Loucy (cell line): ENCODE data around the gene SEC16A.

Source experiments
- H2AFZ ChIP-seq: fragments of 200-600 bp; sonication (generic); 2 replicates; pipeline ENCODE4 v1.6.0; 2016; ENCODE audit warnings: antibody characterized with exemption, mild to moderate bottlenecking, low read length, moderate library complexity
- H3F3A ChIP-seq: fragments of 200-600 bp; 2 replicates; pipeline ENCODE4 v1.6.0; 2016; ENCODE audit warnings: antibody characterized with exemption, low read depth, mild to moderate bottlenecking
- H3K27me3 ChIP-seq: fragments of 200-600 bp; sonication (generic); 2 replicates; pipeline ENCODE4 v1.6.1; 2014; ENCODE audit warnings: low read length, mild to moderate bottlenecking; ENCODE audit not compliant: insufficient read depth, poor library complexity, severe bottlenecking
- H3K36me3 ChIP-seq: fragments of 200-600 bp; sonication (generic); 2 replicates; pipeline ENCODE4 v1.6.1; 2016; ENCODE audit warnings: low read length; ENCODE audit not compliant: insufficient read depth
- H3K4me1 ChIP-seq: fragments of 200-600 bp; sonication (generic); 2 replicates; pipeline ENCODE4 v1.5.1; 2014; ENCODE audit warnings: low read length, mild to moderate bottlenecking; ENCODE audit not compliant: insufficient read depth, poor library complexity, severe bottlenecking
- H3K4me2 ChIP-seq: fragments of 200-600 bp; sonication (generic); 2 replicates; pipeline ENCODE4 v1.6.0; 2014; ENCODE audit warnings: antibody characterized with exemption, low read length, low read depth, mild to moderate bottlenecking; ENCODE audit not compliant: poor library complexity, severe bottlenecking
- H3K4me3 ChIP-seq: fragments of 200-600 bp; sonication (generic); 2 replicates; pipeline ENCODE4 v1.5.1; 2014; ENCODE audit warnings: low read length, mild to moderate bottlenecking, mixed read lengths; ENCODE audit not compliant: poor library complexity, severe bottlenecking
- H3K79me2 ChIP-seq: fragments of 200-600 bp; sonication (generic); 2 replicates; pipeline ENCODE4 v1.6.1; 2014; ENCODE audit warnings: low read length; ENCODE audit not compliant: insufficient read depth
- H3K9ac ChIP-seq: fragments of 200-600 bp; sonication (generic); 2 replicates; pipeline ENCODE4 v1.6.0; 2014; ENCODE audit warnings: mild to moderate bottlenecking, low read depth, low read length, moderate library complexity; ENCODE audit not compliant: poor library complexity, severe bottlenecking
- H3K9me2 ChIP-seq: fragments of 200-600 bp; sonication (generic); replicated peaks from 2 replicates; pipeline ENCODE4 v1.6.1; 2016; ENCODE audit warnings: low read depth, low read length, mixed read lengths
- H3K9me3 ChIP-seq: fragments of 200-600 bp; sonication (generic); 2 replicates; pipeline ENCODE4 v1.6.1; 2014; ENCODE audit warnings: mild to moderate bottlenecking, antibody characterized with exemption, low read length, low read depth; ENCODE audit not compliant: insufficient read depth
- H4K20me1 ChIP-seq: fragments of 200-600 bp; sonication (generic); 2 replicates; pipeline ENCODE4 v1.6.0; 2014; ENCODE audit warnings: antibody characterized with exemption, low read length, mild to moderate bottlenecking; ENCODE audit not compliant: insufficient read depth, poor library complexity, severe bottlenecking
- EZH2phosphoT487 ChIP-seq: fragments of 200-600 bp; IDR thresholded peaks from 2 replicates; pipeline ENCODE4 v1.6.1; 2018; ENCODE audit warnings: antibody characterized with exemption, mild to moderate bottlenecking, moderate library complexity, borderline replicate concordance
- TF ChIP-seq, protein P1 (sequence below): fragments of 200-600 bp; sonication (generic); conservative IDR thresholded peaks from 2 replicates; pipeline ENCODE4 v1.5.1; 2014; ENCODE audit warnings: mild to moderate bottlenecking, antibody characterized with exemption, low read length

Gene SEC16A

DNA sequence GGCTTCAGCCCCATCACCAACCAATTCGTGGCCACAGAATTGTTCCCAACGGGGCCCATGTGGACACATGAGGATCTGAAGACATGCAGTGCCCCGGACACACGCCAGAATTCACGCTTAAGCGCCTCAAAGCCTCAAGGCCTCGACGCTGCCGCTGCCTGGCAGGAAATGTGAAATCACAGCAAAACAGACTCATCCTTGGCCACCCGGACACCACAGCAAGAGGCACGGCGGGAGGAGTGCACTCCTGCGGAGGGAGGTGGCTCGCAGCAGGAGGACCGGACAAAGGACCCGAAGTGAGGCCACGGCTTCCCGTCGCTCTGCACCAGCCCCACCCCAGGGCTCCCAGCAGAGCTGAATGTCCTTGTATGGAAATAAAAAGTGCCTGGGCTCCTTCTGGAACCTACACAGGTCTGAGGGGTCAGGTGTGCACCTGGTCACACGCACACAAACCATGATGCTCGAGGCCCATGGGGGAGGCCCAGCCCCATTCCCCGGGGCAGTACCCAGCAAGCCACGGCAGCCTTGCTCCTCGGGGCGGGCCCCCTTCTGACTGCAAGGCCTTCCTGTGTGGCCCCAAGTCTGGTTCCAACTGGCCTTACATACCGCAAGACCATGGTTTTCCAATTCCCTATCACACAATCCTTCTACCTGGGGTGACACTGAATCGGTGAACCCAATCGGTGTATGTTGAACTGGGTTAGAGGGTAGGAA, 10.0 kb downstream of the SEC16A start:
- Histone ChIP-seq H3K9ac (no peak overlapping the region), H3K79me2 (peaks cover 18% of the 10 kb centered on the region), H3K4me1 (no peaks in the 10 kb centered on the region)

DNA sequence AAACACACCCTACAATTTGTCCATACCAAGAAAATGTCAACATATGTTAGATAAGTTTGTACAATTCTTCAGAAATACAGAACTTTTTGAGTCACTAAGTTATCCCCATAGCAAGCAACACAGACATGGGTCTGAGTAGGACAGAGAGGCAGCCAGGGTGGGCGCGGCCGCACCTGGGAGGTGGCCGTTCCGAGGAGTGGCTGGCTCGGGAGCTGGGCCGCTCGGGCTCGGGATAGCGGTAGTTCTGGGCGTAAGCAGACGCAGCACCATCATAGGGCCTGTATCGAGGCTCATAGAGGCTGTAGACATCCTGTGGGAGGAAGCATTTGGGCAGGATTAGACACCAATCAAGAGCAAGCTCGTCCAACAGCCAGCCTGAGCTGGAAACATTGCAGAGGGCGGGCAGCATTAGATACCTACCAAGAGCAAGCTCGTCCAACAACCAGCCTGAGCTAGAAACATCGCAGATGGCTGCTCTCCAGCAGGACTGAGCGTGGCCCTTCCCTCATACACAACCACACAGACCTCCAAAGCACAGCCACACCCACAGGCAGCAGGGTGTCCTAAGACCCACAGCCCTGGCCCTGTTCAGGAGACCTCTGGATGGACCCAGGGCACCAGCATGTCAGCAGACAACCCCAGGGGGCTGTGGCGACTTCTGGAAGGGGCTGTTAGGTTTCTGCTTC, 10.9 kb downstream of the SEC16A start:
- Histone ChIP-seq H2AFZ (no peak overlapping the region), H3F3A (no peaks in the 10 kb centered on the region), H3K9me2 (no peaks in the 10 kb centered on the region), H3K9ac (no peak overlapping the region), H3K4me1 (no peaks in the 10 kb centered on the region), H3K36me3 (peaks cover 81% of the 10 kb centered on the region; the same call in 1 of the 2 replicates), H3K9me3 (no peaks in the 10 kb centered on the region), H4K20me1 (peaks cover 3% of the 10 kb centered on the region), H3K27me3 (no peaks in the 10 kb centered on the region), H3K4me2 (no peak overlapping the region), H3K79me2 (peaks cover 12% of the 10 kb centered on the region), H3K4me3 (no peak overlapping the region)
- no peak for TF ChIP-seq EZH2phosphoT487
- TF ChIP-seq, protein P1, sequence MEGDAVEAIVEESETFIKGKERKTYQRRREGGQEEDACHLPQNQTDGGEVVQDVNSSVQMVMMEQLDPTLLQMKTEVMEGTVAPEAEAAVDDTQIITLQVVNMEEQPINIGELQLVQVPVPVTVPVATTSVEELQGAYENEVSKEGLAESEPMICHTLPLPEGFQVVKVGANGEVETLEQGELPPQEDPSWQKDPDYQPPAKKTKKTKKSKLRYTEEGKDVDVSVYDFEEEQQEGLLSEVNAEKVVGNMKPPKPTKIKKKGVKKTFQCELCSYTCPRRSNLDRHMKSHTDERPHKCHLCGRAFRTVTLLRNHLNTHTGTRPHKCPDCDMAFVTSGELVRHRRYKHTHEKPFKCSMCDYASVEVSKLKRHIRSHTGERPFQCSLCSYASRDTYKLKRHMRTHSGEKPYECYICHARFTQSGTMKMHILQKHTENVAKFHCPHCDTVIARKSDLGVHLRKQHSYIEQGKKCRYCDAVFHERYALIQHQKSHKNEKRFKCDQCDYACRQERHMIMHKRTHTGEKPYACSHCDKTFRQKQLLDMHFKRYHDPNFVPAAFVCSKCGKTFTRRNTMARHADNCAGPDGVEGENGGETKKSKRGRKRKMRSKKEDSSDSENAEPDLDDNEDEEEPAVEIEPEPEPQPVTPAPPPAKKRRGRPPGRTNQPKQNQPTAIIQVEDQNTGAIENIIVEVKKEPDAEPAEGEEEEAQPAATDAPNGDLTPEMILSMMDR = no peak

More for the DNA sequence above, 10.0 kb downstream of the SEC16A start:
- no peak overlapping the region for H2AFZ ChIP-seq
- H3K36me3 ChIP-seq = peaks cover 82% of the 10 kb centered on the region; the same call in 1 of the 2 replicates
- H3K4me3 ChIP-seq = no peak overlapping the region
- H3K9me2 ChIP-seq = no peaks in the 10 kb centered on the region
- no peaks in the 10 kb centered on the region for H3K9me3 ChIP-seq
- TF ChIP-seq, protein P1 = no peak
- no peak for TF ChIP-seq EZH2phosphoT487
- H4K20me1 ChIP-seq = peaks cover 8% of the 10 kb centered on the region
- no peaks in the 10 kb centered on the region for H3K27me3 ChIP-seq
- no peak overlapping the region for H3K4me2 ChIP-seq
- H3F3A ChIP-seq = no peaks in the 10 kb centered on the region

DNA sequence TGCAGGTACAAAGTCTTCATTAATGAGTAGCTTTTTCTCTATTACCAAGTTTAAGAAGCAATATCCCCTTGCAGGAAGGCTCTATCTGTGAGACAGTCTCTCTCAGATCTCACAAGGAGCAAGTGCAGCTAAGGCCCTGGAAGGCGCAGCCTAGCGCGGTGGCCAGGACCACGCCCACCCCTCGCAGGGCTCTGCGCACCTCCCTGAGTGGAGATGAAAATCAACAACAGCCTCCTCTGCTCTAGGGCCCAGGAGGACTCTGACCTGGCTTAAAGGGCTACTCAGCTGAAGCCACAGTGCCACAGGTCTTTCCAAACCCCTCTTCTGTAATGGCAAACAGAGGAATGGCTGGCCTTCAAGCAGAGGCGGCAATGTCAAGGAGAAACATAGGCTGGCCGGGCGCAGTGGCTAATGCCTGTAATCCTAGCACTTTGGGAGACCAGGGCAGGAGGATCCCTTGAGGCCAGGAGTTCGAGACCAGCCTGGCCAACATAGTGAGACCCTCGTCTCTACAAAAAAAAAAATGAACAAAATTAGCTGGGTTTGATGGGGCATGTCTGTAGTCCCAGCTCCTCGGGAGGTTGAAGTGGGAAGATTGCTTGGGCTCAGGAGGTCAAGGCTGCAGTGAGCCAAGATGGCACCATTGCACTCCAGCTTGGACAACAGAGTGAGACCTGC, 11.9 kb downstream of the SEC16A start:
- Histone ChIP-seq H2AFZ (no peak overlapping the region), H3K4me1 (no peaks in the 10 kb centered on the region), H3K27me3 (no peaks in the 10 kb centered on the region), H3K9me2 (no peaks in the 10 kb centered on the region), H4K20me1 (peaks cover 3% of the 10 kb centered on the region), H3K4me3 (no peak overlapping the region), H3K9ac (no peak overlapping the region), H3K9me3 (no peaks in the 10 kb centered on the region), H3K79me2 (peaks cover 12% of the 10 kb centered on the region), H3K4me2 (no peak overlapping the region), H3F3A (no peaks in the 10 kb centered on the region), H3K36me3 (peaks cover 81% of the 10 kb centered on the region; the same call in 1 of the 2 replicates)
- TF ChIP-seq, protein P1 = no peak
- TF ChIP-seq EZH2phosphoT487 = no peak
